ENCODE data around the gene UFSP2. TPM values are rescaled to one million over a fixed set of nuclear protein-coding genes. Genes with fewer than 3 reads are reported as not detected.

UFSP2 gene
- total RNA-seq, 1 experiment from 2014 or later, result 55.8 TPM

DNA sequence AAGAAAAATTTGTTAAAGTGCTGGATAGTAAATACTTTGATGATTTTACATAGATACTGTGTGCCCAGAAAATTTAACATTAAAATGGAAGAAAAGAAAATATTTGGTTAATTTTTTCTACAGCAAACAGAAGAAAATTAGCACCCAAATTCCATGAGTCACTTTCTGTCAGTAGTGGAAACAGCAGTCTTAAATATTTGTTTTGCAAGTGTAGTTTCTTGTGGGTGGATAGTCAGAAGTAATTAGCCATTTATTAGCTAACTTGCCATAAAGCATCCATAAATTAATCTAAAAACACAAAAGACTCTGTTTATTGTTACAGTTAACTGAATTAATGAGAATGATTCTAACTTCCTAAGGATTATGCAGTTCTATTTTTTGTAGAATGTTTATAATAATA is 9.7 kb upstream of the UFSP2 start:
- in situ Hi-C loops (cut with HindIII; ENCODE audit: low sequenced_read_pairs), result no loop called here
- DNase-seq (ENCODE audit: low spot score), result no peak

DNA sequence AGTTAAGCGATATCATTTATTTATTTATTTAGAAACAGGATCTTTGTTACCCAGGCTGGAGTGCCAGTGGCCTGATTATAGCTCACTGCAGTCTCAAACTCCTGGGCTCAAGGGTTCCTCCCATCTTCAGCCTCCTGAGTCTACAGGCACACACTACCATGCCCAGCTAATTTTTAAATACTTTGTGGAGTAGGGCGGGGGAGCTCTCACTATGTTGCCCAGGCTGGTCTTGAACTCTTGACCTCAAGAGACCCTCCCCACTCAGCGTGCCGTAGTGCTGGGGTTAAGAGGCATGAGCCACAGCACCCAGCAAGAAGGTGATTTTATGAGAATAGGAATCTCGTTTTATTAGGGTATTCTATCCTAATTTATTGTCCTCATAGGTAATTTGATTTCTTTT is 3.9 kb upstream of the UFSP2 start:
- in situ Hi-C loops (cut with HindIII; ENCODE audit: low sequenced_read_pairs), result no loop called here
- no peak for DNase-seq (ENCODE audit: low spot score)

DNA sequence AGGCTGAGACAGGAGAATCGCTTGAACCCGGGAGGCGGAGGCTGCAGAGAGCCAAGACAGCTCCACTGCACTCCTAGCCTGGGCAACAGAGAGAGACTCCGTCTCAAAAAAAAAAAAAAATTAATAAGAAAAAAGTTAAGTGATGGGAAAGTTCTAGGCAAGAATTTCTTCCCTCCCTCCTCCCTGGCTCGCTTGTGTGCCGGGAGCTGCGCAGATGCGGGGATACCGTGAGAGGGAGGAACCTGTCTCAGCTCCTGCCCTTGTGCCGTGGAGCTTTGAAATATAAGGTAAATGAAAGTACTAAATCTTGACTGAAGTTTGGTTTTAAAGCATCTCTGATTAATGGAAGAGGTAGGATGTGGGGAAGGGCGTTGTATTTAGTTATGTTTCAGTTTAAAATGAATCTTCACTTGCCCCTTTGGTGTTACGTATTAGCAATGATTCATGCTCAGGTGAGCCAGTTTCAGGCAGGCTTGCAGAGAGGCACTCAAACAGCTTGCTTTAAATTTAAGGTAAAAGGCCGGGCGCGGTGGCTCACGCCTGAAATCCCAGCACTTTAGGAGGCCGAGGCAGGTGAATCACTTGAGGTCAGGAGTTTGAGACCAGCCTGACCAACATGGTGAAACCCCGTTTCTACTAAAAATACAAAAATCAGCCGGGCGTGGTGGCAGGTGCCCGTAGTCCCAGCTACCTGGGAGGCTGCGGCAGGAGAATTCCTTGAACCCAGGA is 1.4 kb upstream of the UFSP2 start:
- DNase-seq (ENCODE audit: low spot score), result no peak
- in situ Hi-C loops (cut with HindIII; ENCODE audit: low sequenced_read_pairs), result no loop called here

DNA sequence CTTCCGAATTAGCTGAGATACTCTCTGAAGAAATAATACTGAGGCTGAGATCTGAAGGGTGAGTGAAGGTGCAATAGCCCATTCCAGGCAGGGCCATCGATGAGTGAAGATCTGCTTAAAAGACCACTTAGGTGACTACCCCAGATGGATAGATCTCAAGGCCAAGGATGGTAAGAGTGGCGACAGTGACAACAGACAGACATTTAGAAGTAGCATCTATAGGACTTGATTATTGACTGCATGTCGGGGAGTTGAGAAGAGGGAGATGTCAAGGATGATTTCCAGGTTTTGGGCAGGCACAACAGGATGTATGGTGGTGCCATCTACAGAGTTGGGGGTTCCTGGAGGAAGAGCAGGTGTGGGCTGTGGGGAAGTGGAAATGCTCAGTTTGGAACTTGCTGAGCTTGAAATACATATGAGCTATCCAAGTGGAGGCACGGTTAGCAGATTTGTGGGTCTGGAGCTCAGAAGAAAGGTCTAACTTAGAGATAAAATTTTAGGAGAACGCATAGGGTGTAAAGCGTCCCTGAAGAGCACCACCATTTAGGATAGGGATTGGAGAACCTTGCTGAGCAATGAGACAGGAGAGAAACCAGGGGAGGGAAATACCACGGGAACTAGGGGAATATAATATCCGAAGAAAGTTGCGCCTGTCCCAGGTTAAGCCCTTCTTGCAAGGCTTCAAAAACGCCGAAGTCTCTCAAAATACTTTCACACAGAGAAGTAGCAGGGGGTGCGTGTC is 688 bp downstream of the UFSP2 start:
- peak; percentile 59 for DNase-seq (ENCODE audit: low spot score)
- in situ Hi-C loops (cut with HindIII; ENCODE audit: low sequenced_read_pairs), result no loop called here

DNA sequence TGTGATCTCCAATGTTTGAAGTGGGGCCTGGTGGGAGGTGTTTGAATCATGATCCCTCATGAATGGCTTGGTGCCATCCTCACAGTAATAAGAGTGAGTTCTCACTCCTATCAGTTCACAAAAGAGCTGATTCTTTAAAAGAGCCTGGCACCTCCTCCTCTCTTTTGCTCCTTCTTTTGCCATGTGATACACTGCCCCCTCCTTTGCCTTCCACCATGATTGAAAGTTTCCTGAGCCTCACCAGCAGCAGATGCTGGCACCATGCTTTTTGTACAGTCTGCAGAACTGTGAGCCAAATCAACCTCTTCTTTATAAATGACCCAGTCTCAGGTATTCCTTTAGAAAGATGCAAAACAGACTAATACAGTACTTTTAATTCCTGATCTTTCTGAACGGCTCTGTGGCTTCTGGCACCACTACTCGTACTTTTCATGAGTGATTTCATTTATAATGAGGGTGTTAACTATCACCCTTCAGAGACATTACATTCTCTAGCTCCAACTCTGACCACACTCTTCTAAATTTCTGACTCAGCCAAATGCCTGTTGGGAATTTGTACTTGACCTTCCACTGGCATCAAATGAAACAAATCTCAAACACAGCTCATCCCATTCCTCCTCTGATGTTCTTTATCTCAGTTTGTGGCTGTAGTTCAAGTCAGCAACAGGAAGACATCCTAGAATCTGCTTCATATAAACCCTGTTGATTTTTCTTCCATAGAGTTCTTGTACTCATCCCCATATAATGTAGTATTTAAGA is 4.2 kb downstream of the UFSP2 start:
- in situ Hi-C loops (cut with HindIII; ENCODE audit: low sequenced_read_pairs), result no loop called here
- DNase-seq (ENCODE audit: low spot score), result no peak

DNA sequence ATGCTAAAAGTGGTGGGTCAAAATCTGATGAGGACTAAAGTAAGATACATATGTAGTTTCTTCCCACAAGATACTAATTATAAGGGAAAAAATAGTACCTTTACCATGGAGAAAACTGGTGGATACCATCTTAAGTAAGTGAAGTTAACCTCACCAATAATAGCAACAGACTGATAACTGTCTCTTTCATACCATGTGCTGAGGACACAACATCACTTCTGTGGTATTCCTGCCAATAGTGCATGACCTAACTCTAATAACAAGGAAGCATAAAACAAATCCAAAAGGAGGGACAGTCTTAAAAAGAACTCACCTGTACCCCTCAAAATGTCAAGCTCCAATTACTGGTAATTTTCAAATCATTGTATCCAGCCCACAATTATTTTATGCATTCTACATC is 8.8 kb downstream of the UFSP2 start:
- in situ Hi-C loops (cut with HindIII; ENCODE audit: low sequenced_read_pairs), result no loop called here
- DNase-seq (ENCODE audit: low spot score), result no peak

DNA sequence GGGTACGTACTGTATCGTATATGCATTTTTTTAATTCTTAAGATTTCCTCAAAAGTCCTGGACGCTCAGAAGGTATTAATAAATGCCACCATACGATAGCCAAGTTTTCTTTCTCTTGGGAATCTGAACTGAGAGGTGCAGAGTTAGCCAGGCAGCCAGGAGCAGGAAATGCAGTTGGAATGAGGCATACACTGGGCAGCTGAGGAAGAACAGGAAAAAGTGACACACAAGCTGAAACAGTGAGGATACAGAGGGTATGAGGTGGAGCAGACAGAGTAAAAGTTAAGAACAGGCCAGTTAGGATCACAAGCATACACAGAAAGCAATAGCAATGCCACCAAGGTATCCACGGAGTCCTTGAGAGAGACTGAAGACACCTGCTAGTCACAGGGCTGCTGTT is 13.4 kb downstream of the UFSP2 start:
- in situ Hi-C loops (cut with HindIII; ENCODE audit: low sequenced_read_pairs), result no loop called here
- DNase-seq (ENCODE audit: low spot score), result no peak

DNA sequence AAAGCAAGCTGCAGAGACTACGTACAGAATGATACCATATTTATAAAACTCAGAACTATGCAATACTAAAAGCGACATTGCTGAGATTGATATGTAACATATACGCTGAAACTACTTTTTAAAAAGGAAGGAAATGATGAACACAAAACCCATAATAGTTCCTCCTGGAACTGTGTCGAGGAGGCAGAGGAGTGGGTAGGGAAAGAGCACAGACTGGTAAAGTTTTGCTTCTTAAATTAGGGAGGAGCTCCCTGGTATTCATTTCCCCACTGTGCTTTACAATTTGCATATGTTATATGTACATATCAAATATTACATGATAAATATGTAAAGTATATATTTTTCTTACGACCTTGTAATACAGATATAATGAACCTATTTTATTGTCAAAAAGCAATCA is 13.9 kb downstream of the UFSP2 start:
- in situ Hi-C loops (cut with HindIII; ENCODE audit: low sequenced_read_pairs), result no loop called here

DNA sequence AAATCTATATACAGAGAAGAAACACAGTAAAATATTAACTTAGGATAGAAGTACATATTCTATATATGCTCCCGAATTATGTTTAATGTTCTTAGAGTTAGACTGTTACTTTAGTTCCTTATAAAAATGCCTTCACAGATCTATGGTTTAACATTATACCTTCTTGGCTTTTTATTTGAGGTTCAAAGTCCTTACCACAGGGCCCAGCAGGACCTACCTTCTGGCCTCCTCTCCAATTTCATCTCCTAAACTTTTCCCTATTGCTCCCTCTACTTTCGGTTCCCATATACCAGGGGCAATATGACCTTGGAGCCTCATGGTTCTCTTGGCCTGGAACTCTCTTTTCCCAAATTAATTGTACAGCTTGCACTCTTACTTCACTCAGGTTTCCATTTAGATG is 17.3 kb downstream of the UFSP2 start:
- DNase-seq (ENCODE audit: low spot score), result no peak
- in situ Hi-C loops (cut with HindIII; ENCODE audit: low sequenced_read_pairs), result no loop called here

More for the DNA sequence above, 13.9 kb downstream of the UFSP2 start:
- DNase-seq (ENCODE audit: low spot score), result no peak

DNA sequence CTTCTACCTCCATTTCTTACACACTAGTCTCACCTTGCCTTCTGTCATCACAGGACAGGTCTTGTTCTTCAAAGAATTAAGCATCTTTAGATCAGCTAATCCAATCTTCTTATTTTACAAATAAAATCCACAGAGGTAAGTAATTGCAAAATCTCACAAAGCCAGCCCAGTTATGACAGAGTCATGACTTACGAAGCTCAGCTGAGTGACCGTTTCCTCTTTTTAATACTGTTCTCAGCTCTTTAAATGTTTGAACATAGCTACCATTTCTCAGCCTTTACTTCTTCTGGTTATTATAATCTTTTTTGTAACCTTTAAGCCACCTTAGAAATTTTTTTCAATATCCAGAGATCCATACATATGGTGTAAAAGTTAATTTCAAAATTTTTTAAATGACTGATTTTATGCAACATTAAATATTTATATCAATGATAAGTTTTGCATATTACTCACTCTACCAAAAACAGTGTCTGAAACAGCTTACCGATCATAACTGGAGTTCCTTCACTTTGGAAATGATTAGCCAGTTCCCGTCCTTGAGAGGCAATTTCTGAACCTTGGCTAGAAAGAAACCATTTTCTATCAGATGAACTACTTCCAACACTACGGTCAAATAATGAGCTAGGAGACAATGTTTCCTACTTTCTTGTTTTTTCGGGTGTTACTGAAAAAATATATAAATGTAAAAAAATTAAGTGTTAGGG is 20.3 kb downstream of the UFSP2 start:
- in situ Hi-C loops (cut with HindIII; ENCODE audit: low sequenced_read_pairs), result no loop called here
- no peak for DNase-seq (ENCODE audit: low spot score)

DNA sequence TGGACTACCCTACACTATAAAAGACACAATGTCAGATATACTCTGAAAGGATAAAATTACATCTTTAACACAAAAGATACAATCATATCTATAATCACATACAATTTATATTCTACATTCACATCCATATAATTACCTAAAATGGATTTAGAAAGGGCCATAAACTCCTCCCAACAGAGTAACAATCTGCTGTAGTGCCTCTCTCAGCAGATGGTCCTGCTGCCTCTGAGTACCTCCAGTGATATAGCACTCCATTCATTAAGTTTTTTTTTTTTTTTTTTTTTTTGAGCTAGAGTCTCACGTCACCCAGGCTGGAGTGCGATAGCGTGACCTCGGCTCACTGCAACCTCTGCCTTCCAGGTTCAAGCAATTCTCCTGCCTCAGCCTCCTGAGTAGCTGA is 21.7 kb downstream of the UFSP2 start:
- DNase-seq (ENCODE audit: low spot score), result peak; percentile 47
- in situ Hi-C loops (cut with HindIII; ENCODE audit: low sequenced_read_pairs), result no loop called here

DNA sequence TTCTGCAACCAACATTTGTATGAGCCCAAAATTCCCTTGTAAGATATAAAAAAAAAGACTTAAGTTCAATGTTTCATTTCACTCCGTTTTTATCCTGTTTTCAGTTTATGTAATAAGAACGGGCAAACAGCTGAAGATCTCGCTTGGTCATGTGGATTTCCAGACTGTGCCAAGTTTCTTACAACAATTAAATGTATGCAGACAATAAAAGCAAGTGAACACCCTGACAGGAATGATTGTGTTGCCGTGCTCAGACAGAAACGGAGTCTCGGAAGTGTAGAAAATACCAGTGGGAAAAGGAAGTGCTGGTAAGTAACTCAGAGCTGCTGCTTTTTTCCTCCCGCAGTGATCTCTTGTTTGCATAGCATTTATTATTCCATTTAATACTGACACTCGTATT is 26.3 kb downstream of the UFSP2 start:
- in situ Hi-C loops (cut with HindIII; ENCODE audit: low sequenced_read_pairs), result no loop called here
- no peak for DNase-seq (ENCODE audit: low spot score)

DNA sequence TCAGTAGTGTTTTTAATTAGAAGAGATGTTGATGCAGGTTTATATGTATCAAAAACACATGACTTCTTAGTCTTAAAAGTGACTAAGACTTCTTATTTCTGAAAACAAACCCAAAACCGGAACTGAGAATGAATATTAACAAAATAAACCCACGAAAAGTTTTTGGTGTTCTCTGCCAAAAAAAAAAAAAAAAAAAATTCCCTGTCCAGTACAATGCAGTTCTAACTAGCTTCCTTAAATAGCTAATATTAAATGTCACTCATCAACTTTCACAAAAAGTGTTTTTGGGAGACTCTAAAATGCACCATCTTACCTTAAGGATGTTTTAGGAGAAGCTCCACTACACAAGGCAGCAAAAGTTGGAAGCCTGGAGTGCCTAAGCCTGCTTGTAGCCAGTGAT is 27.1 kb downstream of the UFSP2 start:
- DNase-seq (ENCODE audit: low spot score), result no peak
- in situ Hi-C loops (cut with HindIII; ENCODE audit: low sequenced_read_pairs), result no loop called here

DNA sequence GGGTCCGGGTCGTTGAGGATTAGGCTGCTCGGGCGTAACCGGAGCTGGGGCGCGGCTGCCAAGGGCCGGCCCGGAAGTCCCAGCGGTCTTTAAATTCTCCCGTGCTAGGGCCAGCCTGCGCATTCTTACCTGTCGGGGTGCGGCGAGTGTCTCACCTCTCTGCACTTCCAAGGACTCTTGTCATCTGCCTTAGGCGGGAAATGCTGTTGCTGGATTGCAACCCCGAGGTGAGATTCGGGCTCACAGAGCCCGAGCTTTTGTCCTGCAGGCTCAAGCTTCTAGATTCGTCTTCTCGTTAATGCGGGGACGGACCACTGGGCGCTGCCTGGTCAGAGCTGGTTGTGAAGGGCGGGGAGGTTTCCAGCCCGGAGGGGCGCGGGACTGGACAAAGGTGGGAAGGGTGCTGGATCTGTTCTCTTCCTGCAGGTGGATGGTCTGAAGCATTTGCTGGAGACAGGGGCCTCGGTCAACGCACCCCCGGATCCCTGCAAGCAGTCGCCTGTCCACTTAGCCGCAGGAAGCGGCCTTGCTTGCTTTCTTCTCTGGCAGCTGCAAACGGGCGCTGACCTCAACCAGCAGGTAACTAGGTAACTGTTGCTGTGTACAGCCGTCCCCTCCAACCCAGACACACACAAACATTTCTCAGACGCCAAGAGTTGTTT is 28.9 kb downstream of the UFSP2 start, which contains the start of gene ANKRD37:
ANKRD37 (plus strand) TSS at position 118 of the 662 bp plus-strand sequence; CDS start at position 201, 83 bp downstream.
- peak; percentile 43 for DNase-seq (ENCODE audit: low spot score)
- in situ Hi-C loops (cut with HindIII; ENCODE audit: low sequenced_read_pairs), result no loop called here

DNA sequence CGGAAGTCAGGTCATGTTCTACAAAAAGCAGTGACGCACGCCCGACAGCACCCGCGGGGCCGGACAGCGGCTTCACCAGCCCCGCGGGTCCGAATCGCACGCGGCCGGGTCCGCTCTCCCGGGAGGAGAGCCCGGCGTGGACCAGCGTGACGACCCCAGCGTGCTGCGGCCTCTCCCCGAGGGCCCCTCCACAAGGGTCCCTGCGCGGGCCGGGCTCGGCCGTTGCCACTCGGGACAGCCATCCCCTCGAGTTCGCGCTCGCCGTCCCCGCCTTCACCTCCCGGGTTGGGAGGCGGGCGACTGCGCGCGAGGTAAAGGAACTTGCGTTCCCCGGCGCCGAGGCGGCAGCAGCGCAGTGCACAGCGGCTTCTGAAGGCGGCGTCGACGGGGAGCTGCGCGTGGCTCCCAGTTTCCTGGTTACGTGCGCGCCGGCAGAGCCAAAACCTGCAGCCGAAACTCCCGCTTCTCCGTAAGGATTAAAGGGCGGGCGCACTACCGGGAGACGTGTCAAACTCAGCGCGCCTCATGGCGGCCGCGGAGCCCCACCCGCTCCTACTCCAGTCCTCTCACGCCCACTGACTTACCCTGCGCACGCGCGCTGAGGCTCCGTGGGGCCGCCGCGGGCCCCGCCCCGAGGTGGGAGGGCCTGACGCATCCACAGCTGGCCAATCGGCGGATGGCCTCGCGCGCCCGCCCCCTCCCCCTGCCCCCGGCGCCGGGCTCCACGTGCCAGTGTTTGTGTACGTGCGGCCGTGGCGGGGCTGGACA is 29.6 kb downstream of the UFSP2 start:
- DNase-seq (ENCODE audit: low spot score), result peak; percentile 97
- in situ Hi-C loops (cut with HindIII; ENCODE audit: low sequenced_read_pairs), result no loop called here

DNA sequence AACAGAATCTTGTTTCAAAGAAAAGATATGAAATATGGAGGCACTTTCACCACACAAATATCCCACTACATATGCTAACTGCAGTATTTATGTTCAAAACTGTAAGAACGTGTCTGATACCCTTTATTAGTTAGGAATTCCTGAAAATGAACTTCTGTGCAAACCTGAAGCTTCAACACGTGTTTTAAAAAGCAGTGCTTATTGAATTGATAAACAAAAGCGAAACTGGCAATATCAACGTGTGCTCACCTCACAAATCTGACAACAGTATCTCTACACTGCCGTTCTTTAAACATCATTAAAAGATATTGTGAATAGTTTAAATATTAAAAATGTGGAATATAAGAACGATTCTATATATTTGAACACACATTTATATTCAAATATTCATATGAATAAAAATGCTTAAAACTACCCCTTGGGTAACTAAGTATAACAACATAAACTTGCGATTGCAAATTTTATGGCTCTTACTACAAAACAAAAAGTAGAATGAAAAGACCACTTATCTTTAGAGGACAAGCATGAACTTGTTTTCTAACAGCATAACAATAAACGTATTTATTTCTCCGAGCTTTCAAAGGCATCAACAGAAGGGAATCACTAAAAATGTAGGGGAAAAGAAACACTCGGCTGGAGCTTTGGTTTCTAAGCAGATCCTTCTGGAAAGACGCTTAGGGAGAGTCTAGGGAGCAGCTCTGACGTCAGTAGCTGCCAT is 30.4 kb downstream of the UFSP2 start, which contains the start of gene LRP2BP:
LRP2BP (minus strand) TSS at position 687 of the 718 bp plus-strand sequence. CDS start 17,738 bp downstream, outside the sequence.
- DNase-seq (ENCODE audit: low spot score), result peak; percentile 93
- in situ Hi-C loops (cut with HindIII; ENCODE audit: low sequenced_read_pairs), result no loop called here

DNA sequence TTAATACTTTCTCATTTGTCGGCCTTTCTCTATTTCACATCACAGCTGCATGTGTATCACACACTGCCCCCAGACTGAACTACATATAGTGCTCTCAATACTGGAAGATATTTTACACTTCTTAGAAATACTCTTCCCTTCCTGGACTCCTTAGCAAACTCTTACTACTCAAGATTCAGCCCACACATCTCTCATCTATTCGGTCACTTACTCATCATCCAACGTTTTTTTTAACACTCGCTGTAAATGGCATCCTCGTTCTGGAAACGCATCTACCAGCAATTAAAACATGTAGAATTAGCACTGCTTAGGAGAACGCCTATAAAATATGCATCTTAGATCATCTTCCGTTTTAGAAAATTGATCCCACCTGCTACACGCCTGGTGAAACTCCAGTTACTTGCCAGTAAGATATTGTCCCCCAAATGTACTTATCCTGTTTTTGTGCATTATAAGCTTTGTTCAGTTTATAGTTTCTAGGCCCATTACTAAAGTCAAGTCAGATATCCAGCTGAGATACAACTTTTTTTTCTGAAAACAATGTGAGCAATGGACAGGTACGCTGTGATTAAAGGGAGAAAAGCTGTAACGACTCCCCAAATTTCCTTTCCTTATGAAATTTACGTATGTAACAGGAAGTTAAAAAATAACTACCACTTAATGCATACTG is 31.1 kb downstream of the UFSP2 start:
- DNase-seq (ENCODE audit: low spot score), result no peak
- in situ Hi-C loops (cut with HindIII; ENCODE audit: low sequenced_read_pairs), result no loop called here
